GM18511 (cell line): ENCODE results near the gene BDKRB1.

Experiments
- ATAC-seq: cut with Tn5 transposase; IDR thresholded peaks from one replicate; pipeline ENCODE4 v1.9.1; 2021; ENCODE audit warnings: mild to moderate bottlenecking, moderate library complexity; ENCODE audit not compliant: unreplicated experiment

Gene BDKRB1

DNA sequence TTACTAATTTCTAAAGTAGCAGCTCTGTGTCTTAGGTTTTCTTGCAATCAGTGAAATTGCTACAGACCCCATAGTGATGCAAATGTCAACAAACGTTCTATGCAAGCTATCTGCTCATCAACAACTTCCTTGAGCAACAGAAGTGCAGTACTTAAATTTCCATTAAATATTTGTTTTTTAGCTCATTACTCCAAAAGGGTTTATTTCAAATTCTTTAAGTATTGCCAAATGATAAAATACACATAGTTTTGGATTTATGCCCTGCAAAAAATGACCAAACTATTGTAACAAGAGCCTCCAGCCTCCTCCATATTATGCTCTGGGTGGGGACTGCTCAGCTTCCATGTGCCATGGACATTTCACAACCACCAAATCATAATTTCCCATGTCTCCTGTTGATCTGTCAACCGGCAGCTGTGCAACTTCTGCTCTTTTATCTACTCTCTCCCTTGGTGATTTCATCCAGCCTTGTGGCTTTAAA, 4.4 kb downstream of the BDKRB1 start:
- no peak for ATAC-seq

DNA sequence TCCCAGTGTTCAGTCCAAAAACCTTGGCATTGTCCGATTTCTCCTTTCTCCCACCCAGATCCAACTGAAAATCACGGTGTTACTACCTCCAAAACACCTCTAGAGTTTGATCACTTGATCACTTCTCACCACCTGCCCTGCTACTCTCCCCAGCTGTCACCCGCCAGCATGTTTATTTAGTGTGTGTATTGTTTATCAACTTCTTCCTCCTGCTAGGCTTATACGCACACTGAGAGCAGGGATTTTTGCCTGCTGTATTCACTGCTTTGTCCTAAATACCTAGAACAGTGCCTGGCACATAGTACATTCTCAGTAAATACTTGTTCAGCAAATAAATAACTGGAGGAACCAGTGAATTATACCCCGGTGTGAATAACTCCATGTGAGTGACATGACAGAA, 5.0 kb downstream of the BDKRB1 start:
- no peak for ATAC-seq

DNA sequence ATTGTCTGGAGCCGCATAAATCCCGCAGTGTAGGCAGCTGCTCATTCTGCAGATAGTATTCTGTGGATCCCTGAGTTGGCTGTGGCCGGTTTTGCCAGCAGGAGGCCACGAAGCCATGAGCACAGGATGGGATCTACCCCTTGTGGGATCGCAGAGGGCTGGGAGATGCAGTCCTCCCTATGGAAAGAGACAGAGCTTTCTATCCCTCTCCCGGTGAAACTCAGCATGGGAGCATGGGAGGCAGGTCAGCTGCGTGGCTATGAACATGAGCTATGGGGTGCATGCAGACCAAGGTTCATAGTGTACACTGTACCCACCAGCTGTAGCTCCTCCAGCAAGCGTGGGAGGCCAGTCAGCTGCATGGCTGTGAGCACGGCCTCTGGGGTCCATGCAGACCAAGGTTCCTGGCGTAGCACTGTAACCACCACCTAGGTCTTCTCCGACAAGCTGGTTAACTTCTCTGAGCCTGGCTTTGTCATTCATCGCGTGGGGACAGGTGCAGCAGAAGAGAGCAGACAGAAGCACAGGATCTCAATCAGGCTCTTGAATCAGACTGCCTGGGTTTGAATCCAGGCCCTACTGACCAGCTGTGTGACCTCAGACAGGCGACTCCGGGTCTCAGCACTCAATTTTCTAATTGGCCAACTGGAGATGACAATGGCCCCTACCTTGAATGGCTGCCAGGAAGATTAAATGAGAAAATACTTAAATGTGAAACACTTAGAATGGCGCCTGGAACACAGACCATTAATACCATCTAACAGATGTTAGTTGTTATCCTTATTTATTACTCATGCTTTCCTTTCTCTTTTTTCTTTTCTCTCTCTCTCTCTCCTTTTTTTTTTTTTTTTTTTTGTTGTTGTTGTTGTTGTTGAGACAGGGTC, 6.0 kb downstream of the BDKRB1 start:
- no peak for ATAC-seq

DNA sequence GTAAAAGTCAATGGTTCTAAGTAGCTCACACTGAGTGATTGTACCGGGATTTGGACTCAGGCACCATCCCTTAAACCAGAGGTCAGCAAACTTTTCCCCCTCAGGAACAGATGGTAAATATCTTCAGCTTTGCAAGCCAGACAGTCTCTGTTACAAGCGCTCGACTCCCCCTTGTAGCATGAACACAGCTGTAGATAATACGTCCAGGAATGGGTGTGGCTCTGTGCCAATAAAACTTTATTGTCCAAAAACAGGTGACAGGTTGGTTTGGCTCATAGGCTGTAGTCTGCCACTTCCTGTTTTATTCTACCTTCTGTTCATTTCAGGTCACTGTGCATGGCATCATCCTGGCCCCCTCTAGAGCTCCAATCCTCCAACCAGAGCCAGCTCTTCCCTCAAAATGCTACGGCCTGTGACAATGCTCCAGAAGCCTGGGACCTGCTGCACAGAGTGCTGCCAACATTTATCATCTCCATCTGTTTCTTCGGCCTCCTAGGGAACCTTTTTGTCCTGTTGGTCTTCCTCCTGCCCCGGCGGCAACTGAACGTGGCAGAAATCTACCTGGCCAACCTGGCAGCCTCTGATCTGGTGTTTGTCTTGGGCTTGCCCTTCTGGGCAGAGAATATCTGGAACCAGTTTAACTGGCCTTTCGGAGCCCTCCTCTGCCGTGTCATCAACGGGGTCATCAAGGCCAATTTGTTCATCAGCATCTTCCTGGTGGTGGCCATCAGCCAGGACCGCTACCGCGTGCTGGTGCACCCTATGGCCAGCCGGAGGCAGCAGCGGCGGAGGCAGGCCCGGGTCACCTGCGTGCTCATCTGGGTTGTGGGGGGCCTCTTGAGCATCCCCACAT, 7.6 kb downstream of the BDKRB1 start:
- no peak for ATAC-seq

DNA sequence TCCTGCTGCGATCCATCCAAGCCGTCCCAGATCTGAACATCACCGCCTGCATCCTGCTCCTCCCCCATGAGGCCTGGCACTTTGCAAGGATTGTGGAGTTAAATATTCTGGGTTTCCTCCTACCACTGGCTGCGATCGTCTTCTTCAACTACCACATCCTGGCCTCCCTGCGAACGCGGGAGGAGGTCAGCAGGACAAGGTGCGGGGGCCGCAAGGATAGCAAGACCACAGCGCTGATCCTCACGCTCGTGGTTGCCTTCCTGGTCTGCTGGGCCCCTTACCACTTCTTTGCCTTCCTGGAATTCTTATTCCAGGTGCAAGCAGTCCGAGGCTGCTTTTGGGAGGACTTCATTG, 8.2 kb downstream of the BDKRB1 start:
- no peak for ATAC-seq

DNA sequence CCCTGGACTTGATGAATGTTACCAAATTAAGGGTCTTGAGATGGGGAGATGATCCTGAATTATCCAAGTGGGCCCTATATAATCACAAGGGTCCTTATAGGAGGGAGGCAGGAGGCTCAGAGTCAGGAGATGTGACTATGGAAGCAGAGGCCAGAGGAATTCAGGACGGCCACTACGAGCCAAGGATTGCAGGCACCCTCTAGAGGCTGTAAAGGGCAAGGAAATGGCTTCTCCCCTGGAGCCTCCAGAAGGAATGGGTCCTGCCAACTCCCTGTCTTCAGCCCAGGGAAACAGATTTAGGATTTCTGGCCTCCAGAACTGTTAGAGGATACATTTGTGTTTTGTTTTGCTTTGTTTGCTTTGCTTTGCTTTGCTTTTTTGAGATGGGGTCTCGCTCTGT, 8.8 kb downstream of the BDKRB1 start:
- no peak for ATAC-seq

DNA sequence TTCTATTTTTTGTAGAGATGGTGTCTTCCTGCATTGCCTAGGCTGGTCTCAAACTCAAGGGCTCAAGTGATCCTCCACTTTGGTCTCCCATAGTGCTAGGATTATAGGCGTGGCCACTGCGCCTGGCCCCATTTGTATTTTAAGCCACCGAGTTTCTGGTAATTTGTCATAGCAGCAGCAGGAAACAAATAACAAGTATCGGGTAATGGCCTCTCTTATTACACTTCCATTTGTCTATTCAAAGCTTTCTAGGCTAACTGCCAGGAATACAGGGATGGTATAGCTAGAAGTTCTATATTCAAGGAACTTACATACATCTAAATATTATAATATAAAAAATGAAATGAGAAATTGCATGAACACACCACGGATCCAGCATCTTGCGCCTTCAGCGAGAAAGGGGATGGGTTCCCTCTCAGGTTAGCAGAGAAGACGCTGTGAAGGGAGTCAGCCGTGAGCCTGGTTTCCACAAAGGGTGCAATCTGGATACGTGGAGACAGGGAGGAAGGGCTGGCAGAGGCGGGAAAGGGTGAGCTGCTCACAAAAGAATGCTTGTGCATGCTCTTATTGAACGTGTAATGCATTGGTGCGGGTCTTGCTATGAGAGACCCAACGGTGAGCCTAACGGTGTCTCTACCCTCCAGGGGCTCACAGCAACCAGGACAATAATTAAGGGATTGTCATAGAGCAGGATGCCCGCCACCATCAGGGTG, 9.5 kb downstream of the BDKRB1 start:
- ATAC-seq: no peak

DNA sequence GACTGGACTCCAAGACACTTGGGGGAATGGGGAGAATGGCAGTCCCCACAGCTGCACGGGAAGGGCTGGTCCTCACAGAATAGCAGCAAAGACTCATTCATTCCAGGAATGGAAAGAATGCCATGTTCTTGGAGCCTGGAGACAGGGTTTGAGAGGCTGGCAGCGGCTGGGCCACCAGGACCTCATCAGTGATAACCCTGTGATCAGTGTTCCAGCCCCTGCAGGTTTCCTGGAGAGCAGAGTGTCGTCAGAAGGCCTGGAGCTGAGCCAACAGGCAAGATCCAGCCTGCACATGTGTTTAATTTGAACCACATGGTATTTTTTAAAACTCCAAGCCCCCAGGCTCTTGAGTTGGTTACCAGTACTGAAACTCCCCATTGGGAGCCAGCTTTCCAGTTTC, 11.3 kb downstream of the BDKRB1 start:
- ATAC-seq: no peak

DNA sequence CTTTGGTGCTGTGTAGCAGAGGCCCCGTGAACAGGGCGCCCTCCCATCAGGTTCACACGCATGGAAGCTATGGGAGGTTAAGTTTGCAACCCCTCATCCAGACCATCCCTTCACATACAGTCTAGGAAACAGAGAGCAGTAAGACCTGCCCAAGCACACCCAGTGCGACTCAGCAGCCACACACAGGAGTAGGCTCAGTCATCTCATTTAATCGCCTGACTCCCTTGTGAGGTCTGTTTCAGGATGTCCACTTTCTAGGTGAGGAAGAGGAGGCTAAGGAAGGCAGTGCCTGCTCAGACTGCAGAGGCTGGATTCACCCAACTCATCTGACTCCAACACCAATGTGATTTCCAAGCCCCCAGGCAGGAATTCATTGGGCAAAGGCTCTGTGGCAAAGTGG, 11.9 kb downstream of the BDKRB1 start:
- ATAC-seq: no peak

DNA sequence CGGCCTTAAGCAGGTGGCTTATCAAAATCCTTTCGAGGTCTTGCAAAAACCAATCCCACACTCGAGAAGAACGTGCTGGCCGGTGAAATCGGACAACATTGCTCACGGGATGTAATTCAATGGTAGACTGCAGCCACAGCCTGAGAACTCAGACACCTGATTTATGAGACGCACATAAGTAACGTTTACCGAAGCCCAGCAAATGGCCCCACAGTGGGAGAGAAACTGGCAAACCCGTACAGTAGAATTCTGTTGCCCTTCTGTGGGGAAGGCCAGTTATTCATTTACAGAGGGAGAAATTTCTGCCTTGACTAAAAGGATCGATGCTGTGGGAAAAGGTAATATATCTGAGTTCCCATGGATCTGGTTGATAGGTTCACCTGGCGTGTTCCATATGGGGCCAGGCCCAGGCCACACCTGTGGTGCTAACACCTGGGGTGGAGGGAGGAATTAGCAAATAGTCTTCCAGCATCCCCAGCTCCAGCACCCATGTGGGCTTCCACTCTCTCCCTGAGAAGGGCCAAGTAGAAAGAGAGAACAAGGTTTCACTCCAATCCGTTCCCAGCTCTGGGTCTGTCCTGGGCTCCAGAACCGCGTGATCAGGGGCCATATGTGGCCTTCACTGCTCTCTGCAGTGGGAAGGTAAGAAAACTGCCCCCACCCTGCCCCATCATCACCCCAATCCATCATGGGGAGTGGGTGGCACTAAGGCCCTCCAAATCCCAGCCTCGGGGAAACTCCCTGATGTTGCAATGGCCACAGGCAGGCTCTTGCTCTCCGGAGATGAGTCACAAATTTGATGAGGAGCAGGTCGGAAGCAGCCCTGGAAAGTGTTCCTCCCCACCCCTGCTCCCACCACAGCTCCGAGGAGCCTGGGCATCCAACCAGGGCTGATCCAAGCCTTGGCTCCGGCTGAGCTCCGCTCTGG, 12.7 kb downstream of the BDKRB1 start:
- no peak for ATAC-seq

DNA sequence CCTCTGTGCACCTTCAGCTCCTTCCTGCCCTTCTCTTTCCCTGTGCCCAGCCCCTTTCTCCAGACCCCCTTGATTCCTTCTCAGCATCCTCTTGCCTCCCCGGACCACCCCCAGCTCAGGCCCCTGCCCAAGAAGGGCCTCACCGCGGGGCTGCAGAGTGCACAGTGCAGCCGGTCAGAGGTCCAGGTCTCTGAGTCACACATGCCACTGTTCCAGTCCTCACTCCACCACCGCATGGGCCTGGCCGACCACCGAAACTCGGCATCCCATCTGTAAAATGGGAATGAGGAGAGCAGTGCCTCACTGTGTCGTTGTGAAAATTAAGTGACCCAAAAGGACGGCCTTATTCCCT, 13.3 kb downstream of the BDKRB1 start:
- no peak for ATAC-seq

DNA sequence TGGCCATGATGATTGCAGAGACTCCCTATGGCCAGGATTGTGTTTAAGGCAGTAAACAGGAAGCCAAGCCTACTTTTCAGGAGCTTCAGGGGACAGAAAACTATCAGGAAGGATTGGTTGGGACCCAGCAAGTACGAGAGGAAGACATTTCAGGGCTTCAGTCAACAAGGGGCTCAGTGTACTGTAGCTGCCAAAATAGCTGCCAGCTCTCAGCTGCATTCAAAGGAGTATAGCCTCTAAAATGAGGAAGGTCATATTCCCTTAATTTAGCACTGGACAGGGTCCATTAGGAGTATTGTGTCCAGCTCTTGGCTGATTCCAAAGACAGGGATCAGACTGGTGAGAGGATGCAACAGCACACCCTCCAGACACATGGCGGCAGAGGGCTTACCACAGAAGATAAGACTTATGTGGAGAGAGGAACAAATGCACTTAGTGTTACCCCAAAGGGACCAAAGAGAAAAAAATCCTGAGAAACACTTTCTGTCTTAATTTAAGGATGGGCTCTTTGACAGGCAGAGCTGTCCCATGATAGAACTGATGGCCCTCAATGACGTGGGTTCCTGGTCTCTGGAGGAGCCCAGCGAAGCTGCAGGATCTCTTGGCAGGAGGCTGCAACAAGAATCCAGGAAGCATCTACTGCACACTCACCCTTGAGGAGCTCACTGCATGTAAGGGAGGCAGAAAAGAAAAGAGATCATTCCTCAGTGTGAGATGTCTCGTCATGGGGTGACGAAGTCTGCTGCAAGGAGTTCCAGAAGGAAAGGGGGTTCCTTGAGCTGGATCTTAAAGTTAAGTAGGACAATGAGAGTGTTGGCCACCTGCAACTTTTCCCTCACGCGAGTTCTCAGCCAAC, 14.8 kb downstream of the BDKRB1 start:
- ATAC-seq: no peak

DNA sequence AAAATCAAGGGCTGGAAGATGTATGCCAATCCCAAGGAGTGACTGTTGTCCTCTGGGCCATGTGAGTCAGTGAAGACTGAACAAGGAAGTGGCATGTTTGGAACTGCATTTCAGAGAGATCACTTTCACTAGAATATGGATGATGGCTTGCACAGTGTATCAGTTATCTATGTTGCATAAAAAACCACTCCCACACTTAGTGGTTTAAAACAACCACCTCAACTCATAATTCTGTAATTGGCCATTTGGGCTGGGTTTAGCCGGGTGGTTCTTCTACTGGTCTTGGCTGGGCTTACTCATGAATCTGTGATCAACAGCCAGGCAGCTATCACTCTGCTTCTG, 15.4 kb downstream of the BDKRB1 start:
- no peak for ATAC-seq

DNA sequence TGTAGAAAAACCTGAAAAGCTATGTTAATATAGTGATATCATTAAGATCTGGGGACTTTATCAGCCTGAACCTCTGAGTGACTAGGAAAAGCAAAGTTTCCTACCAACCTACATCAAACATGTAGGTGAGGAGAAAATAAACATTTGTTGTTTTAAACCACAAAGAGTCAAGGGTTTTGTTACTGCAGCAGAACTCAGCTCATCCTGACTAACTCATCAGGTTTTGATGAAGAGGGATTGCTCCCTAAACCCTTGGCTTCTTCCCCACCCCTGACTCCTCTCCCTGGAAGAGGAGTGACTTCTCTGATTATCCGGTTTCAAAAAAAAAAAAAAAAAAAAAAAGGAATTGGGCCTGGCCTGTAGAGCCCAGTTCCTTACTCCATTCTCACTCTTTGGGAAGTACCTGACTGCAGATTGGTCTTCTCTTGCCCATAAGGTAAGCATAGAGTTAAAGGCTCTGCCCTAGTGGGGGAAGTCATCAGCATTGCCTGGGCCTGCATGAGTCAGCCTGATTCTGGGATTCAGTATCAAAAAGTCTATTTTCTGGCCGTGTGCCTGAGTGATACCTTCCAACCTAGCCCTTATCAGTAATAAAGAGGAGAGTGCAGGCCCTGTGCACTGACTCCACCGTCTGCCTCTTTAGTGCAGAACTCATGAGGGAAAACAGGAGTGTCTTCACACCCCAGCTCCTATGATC, 16.9 kb downstream of the BDKRB1 start:
- ATAC-seq: no peak

DNA sequence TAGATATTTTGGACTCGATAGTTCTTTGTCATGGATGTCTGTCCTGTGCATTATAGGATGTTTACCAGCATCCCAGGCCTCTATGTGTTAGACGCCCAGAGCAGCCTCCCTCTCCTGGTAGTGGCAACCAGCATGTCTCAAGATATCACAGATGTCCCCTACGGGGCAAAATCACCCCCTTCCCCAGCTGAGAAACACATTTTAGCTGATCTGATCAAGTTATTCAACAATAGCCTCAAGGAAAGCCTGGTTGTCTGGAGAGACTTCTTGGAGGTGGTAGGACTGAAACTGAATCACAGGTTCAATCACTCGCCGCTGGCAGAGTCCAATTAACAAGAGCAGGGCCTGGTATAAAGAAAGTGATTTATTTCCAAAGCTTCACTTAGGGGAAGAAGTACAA, 17.6 kb downstream of the BDKRB1 start:
- no peak for ATAC-seq

DNA sequence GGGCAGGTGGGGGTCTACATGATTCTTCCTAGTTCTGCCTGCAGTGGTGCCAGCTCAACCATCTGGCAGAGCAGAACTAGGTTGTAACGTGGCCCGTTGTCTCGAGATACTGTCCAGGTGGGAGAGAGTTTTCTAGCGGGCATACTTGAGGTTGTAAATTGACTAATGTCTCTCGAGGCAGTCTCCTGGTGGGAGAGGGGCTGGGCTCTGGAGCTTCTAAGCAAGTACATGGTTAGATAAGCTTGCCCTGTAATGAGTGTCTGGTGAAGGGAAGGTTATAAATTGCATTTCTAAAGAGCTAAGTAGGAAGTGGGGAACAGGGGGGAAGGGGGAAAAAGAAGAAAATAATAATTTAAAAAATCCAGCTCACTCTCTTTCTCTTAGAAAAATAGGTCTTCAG, 18.1 kb downstream of the BDKRB1 start:
- no peak for ATAC-seq

DNA sequence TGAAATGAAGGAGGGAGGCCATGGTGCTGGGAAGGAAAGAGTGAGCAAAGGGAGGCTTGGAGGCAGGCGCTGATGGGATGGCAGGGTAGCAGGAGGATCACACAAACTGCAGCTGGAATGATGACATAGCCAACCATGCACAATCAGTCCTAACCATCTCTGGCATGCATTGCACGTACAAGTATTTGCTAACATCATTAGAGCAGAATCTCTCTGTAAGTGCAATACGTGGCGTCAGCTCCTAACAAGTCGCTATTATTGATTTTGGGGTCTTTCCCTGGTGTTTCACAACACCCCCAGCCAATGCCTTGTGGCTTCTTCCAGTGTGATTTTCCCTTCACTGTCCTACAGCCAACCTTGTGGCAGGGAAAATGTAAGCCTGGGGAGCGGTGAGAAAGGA, 18.5 kb downstream of the BDKRB1 start:
- no peak for ATAC-seq

DNA sequence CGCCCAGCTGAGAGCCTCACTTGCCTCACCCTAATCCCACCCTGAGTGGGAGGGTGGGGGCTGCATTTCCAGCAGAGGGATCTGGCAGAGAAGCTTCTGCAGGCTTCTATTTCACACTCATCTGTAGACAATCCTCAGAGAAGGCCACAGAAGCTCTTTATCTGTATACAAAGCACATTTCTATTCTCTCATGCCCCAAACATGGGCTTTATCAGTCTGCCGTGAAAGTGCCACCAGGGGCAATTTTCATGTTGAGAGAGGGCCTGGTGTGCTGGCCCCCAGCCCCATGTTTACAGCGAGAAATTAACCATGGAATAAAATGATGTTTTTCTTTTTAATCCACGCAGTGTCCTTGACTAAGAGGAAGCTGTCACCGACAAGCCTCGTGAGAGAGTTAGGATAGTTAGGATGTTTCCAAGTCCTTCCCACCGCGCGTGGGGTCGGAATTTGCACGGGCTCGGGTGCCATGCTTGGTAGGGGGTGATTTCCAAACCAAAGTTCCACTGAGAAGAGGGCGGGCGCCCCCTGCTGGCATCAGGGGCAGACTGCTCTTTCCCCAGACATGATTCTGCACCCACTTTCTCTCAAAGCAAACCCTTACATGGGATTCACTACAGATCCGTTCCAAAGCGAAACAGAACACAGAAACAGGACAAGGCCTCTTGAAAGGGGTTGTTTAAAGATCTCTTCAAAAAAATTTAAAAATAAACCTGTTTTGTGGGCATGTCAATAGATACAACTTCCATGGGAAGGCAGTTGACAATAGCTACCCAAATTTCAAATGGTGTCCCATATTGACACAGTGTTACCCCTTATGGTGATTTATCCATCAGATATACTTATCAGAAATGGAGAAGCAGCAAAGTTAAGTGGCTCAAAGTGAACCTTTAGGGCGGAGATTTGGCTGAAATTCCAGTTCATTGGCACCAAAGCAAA, 19.4 kb downstream of the BDKRB1 start:
- peak; percentile 56 for ATAC-seq
